Esophagus muscularis mucosa (tissue), 4 donors: ENCODE data around the gene GAS6. TPM values are rescaled to one million over a fixed set of nuclear protein-coding genes. Genes with fewer than 3 reads are reported as not detected.
A peak's percentile ranks its signal among the peaks of the same experiment; 100 is the strongest.

Experiments
- DNase-seq: peaks from one replicate; pipeline ENCODE4 v3.0.0-alpha.2; 2017; ENCODE audit errors: extremely low spot score
- H3K27ac ChIP-seq, 4 donors: fragments of 200-600 bp; sonication (generic); replicated peaks in 1 of 4; 1 replicate in 3 of 4; 2 replicates in 1 of 4; pipeline ENCODE4 v1.5.1; 2016 to 2019; ENCODE audit warnings: mild to moderate bottlenecking in 1 of 4
- H3K27me3 ChIP-seq, 4 donors: fragments of 200-600 bp; sonication (generic); one replicate each; pipeline versions ENCODE4 v1.5.1 to v1.6.0; 2016 to 2019
- H3K36me3 ChIP-seq, 4 donors: fragments of 200-600 bp; sonication (generic); one replicate each; pipeline ENCODE4 v1.5.1; 2016 to 2019
- H3K4me1 ChIP-seq, 4 donors: fragments of 200-600 bp; sonication (generic); one replicate each; pipeline ENCODE4 v1.5.1; 2016 to 2019
- H3K4me3 ChIP-seq, 4 donors: fragments of 200-600 bp; sonication (generic); 1 replicate in 2 of 4; 2 replicates in 2 of 4; pipeline ENCODE4 v1.5.1; 2016 to 2019; ENCODE audit warnings: mild to moderate bottlenecking in 4 of 4, moderate library complexity in 1 of 4
- H3K9me3 ChIP-seq, 4 donors: fragments of 200-600 bp; sonication (generic); 1 replicate in 3 of 4; 2 replicates in 1 of 4; pipeline ENCODE4 v1.5.1; 2016 to 2019
- CTCF ChIP-seq, 3 experiments: fragments of 200-600 bp in 2 of 3; fragments of 450-650 bp in 1 of 3; sonication (generic) in 2 of 3; IDR thresholded peaks; one replicate each; pipeline ENCODE4 v1.5.1; 2017 to 2019; ENCODE audit warnings: antibody characterized with exemption in 3 of 3, mild to moderate bottlenecking in 2 of 3, moderate library complexity in 1 of 3
- EP300 ChIP-seq: sonication (generic); formaldehyde crosslinking; IDR thresholded peaks from one replicate; pipeline ENCODE4 v1.6.1; 2017; ENCODE audit warnings: antibody characterized with exemption
- POLR2A ChIP-seq: fragments of 450-650 bp; IDR thresholded peaks from one replicate; pipeline ENCODE4 v1.6.1; 2017; ENCODE audit warnings: antibody characterized with exemption, moderate library complexity, mild to moderate bottlenecking, low read depth
- POLR2AphosphoS5 ChIP-seq, 2 donors: sonication (generic); formaldehyde crosslinking; IDR thresholded peaks; one replicate each; pipeline ENCODE4 v1.6.1; 2017; ENCODE audit warnings: antibody characterized with exemption in 2 of 2
- whole genome bisulfite sequencing: methylation state at CpG from one replicate; pipeline ENCODE4 v1.1.5; 2018; 5-methylcytosine and 5-hydroxymethylcytosine counted together
- intact Hi-C: fragments of 100-400 bp; cut with DNase I; formaldehyde crosslinking; loops from one replicate; pipeline ENCODE4 v1.15.1; 2023
- total RNA-seq, 4 donors: library from RNA; depleted of rRNA; stranded (reverse); fragments of >200 nt; gene quantifications; one replicate each; pipeline versions ENCODE4 v1.1.0 to v1.2.1, GENCODE V29; 2016

GAS6 gene
- total RNA-seq, 4 donors from 2014 or later = 241 to 459 (median 346) TPM

DNA sequence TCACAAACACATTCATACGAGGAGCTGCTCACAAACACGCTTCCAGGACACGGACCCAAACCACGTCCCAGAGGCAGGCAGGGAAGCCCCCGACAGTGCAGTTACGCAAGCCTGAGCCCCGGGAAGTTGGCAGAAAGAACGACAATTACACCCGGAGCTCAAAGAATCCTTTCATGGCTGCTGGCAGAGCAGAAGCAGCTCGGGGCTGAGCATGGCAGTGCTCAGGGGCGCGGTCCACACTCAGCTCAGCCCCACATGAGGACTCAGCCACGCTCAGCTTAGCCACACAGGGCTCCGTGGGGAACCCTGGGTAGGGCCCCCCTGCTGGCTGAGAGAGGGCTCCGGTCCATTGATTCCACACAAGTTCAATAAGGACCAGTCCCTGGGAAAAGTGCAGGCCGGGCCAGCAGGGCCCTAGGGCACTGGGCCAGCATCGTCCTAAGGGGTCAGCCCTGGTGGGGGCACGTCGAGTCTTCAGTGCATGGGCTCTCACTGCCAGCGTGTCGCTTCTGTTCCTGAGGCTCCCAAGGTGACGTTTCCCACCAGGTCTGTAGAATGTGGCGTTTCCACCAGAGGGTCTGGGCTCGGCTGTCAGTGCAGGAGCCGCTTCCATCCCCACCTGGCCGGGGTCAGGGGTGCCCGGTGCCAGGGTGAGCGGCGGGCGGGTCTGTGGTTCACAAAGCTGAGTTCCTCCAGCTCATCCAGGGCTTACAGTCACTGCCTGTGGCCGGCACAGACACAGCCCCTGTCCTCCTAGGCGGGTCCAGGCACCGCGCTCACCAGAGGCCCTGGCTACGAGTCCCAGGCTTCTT lies 23.1 kb downstream of the GAS6 start:
- no peak for DNase-seq
- WGBS = 79% methylated on average over 17 of the region's 35 CpGs
- TF ChIP-seq POLR2AphosphoS5 (IDR thresholded peaks at IDR 0.05) (peak in 1 of 2 donors; percentile 4), POLR2A (no peak)

DNA sequence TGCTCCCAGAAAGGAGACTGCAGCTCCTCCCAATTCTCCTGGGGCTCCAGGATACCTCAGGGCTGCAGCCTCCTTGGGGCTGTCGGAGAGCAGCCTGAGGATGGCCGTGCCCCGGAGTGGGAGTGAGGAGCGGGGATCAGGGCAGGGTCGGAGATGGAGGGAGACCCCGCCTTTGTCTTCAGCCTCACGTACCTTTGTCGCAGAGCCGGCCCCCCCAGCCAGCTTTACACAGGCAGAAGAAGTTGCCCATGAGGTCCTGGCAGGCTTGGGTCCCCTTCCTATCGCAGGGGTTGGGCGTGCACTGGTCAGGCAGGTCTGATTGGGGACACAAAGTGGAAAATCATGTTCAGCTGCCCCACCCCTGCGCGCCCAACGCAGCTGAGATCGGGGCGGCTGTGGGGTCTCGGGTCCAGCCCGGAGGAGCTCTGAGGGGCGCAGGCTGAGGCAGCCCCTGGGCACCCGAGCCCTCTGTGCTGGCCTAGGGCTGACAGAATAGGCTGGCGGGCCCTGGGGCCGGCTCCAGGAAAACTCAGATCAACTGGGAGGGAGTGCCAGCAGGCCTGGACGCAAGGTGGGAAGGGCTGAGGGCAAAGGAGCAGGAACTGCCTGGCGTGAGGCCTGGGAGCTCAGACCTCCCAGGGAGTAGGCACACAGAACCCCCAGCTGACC lies 24.2 kb downstream of the GAS6 start:
- H3K36me3 ChIP-seq = peaks cover 16 to 55% (median 35%) of the 10 kb centered on the region in 4 donors
- H3K27ac ChIP-seq = peak overlapping the region; percentile 90 to 94 (median 92)
- DNase-seq = no peak
- intact Hi-C loops = no loop called here
- H3K9me3 ChIP-seq = no peaks in the 10 kb centered on the region
- no peaks in the 10 kb centered on the region for H3K27me3 ChIP-seq
- H3K4me3 ChIP-seq = no peak overlapping the region
- 44% methylated on average over 12 of the region's 24 CpGs for WGBS
- TF ChIP-seq POLR2AphosphoS5 (IDR thresholded peaks at IDR 0.05) (no peak), CTCF (IDR thresholded peaks at IDR 0.05) (no peak), EP300 (no peak), POLR2A (no peak)
- peaks cover 62 to 97% (median 90%) of the 10 kb centered on the region in 4 donors for H3K4me1 ChIP-seq

More for the DNA sequence above, 23.1 kb downstream of the GAS6 start:
- peak overlapping the region; percentile 90 to 94 (median 92) for H3K27ac ChIP-seq
- intact Hi-C loops = no loop called here
- H3K36me3 ChIP-seq = peaks cover 17 to 55% (median 32%) of the 10 kb centered on the region in 4 donors
- H3K4me1 ChIP-seq = peaks cover 62 to 97% (median 90%) of the 10 kb centered on the region in 4 donors
- H3K9me3 ChIP-seq = no peaks in the 10 kb centered on the region
- H3K27me3 ChIP-seq = no peaks in the 10 kb centered on the region
- peak overlapping the region in 1 of 4 donors; percentile 0 for H3K4me3 ChIP-seq

GRCh38 chr13:113838711-113839201 lies 25.1 kb downstream of the GAS6 start:
- 59% methylated on average over 5 of the region's 8 CpGs for WGBS
- intact Hi-C loops = no loop called here
- no peak for TF ChIP-seq POLR2A
- TF ChIP-seq CTCF (IDR thresholded peaks at IDR 0.05) = no peak
- no peak for TF ChIP-seq EP300
- no peak for TF ChIP-seq POLR2AphosphoS5 (IDR thresholded peaks at IDR 0.05)
- Histone ChIP-seq H3K4me1 (peaks cover 53 to 92% (median 87%) of the 10 kb centered on the region in 4 donors), H3K9me3 (no peaks in the 10 kb centered on the region), H3K4me3 (peak overlapping the region in 3 of 4 donors; percentile 13 to 18 (median 15)), H3K27ac (peak overlapping the region; percentile 90 to 94 (median 92)), H3K27me3 (no peaks in the 10 kb centered on the region), H3K36me3 (peaks cover 15 to 55% (median 35%) of the 10 kb centered on the region in 4 donors)
- DNase-seq = no peak

GRCh38 chr13:113837560-113838355 lies 26.1 kb downstream of the GAS6 start:
- intact Hi-C loops = no loop called here
- 38% methylated on average over 10 of the region's 16 CpGs for WGBS
- Histone ChIP-seq H3K4me3 (peak overlapping the region; percentile 12 to 27 (median 22)), H3K27ac (peak overlapping the region; percentile 90 to 94 (median 92)), H3K4me1 (peaks cover 46 to 82% (median 78%) of the 10 kb centered on the region in 4 donors), H3K9me3 (no peaks in the 10 kb centered on the region), H3K27me3 (no peaks in the 10 kb centered on the region), H3K36me3 (peaks cover 15 to 55% (median 36%) of the 10 kb centered on the region in 4 donors)
- no peak for TF ChIP-seq CTCF (IDR thresholded peaks at IDR 0.05)
- peak; percentile 75 to 80 for TF ChIP-seq POLR2AphosphoS5 (IDR thresholded peaks at IDR 0.05)
- peak; percentile 97 for DNase-seq
